Muscle layer of duodenum (tissue), 2 donors: Measurements from ENCODE around the gene XAGE2.
"Not testable (repeated sequence)": the region's sequence is repeated elsewhere in the genome, so short reads cannot be mapped to it uniquely, and the experiment has no call there.

ENCODE experiments used
- H3K27ac ChIP-seq: one replicate; pipeline ENCODE4 v1.7.0; 2013; ENCODE audit warnings: mild to moderate bottlenecking, low read length
- H3K27me3 ChIP-seq: one replicate; pipeline ENCODE4 v1.7.0; 2013; ENCODE audit warnings: low read depth, mild to moderate bottlenecking, control low read depth, low read length
- H3K36me3 ChIP-seq, 2 donors: one replicate each; pipeline ENCODE4 v1.7.0; 2013; ENCODE audit warnings: low read length in 2 of 2, control low read depth in 1 of 2, mild to moderate bottlenecking in 1 of 2; ENCODE audit not compliant: insufficient read depth in 2 of 2, control insufficient read depth in 1 of 2
- H3K4me1 ChIP-seq, 2 donors: one replicate each; pipeline ENCODE4 v1.7.0; 2013; ENCODE audit warnings: low read length in 2 of 2, mild to moderate bottlenecking in 2 of 2, control low read depth in 1 of 2, moderate library complexity in 1 of 2; ENCODE audit not compliant: insufficient read depth in 2 of 2, control insufficient read depth in 1 of 2
- H3K4me3 ChIP-seq, 2 donors: one replicate each; pipeline ENCODE4 v1.7.0; 2013; ENCODE audit warnings: low read length in 2 of 2, low read depth in 1 of 2, mild to moderate bottlenecking in 1 of 2
- H3K9me3 ChIP-seq, 2 donors: one replicate each; pipeline ENCODE4 v1.7.0; 2013; ENCODE audit warnings: low read length in 2 of 2, control low read depth in 1 of 2, mild to moderate bottlenecking in 1 of 2; ENCODE audit not compliant: control insufficient read depth in 1 of 2
- donor health status: healthy.

The XAGE2 gene, protein sequence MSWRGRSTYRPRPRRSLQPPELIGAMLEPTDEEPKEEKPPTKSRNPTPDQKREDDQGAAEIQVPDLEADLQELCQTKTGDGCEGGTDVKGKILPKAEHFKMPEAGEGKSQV

DNA sequence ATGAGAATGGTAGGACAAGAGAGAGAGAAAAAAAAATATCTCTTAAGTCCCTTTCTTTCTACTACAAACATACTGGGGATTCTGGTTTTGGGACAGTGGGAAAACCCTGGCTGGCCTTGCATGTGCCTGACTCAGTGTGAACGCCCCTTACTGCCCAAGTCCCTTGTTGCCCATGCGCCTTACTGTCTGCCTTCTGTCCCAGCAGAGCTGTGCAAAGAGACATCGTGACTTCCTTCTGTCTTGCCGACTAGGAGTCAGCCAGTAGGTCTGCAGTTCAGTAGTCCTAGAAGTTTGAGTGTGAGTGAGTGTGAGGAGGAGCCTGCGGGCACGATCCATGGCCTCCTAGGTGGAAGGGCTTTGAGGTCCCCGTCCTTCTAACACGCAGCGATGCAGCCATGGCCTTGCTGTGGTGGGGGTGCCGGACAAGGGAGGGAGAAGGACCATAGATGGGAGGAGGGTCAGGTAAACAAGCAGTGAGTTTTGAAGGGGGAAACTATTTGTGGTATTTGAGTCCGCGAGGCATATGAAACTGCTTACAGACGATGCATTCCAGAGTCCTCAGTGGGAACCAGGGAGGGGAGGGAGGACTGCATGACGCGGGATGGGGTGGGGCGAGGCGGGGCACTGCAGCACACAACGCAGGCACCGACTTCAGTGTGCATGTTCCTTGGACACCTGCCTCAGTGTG is at the start of gene XAGE2:
XAGE2 (plus strand) TSS at position 654 of the 688 bp plus-strand sequence. CDS start 994 bp downstream, outside the sequence.
- Histone ChIP-seq H3K27ac (no peak within 1 kb of the TSS), H3K9me3 (no peaks in the 10 kb centered on the region), H3K27me3 (no peaks in the 10 kb centered on the region), H3K36me3 (no peaks in the 10 kb centered on the region), H3K4me1 (no peaks in the 10 kb centered on the region), H3K4me3 (no peak within 1 kb of the TSS)

DNA sequence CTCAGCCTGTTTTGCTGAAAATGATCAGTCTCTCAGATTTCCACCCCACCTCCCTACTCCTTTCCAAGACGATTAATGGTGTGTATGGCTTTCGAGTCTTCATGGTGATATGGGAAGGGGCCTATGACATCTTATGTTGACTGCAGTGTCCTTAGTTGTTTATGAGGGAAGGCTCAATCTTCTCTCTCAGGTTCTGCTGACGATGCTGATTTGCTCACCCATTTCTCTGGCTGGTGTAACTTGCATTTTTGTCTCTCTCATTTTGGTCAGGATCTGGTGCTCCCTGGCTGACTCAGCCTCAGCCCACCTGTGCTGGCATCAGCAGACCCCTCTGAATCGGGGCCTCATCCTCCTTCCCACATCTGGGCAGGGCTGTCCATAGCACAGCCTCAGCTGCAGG is 31.4 kb upstream of the XAGE2 start:
- Histone ChIP-seq H3K9me3 (no peaks in the 10 kb centered on the region), H3K27ac (no peak overlapping the region), H3K4me1 (no peaks in the 10 kb centered on the region), H3K27me3 (no peaks in the 10 kb centered on the region), H3K36me3 (no peaks in the 10 kb centered on the region), H3K4me3 (no peak overlapping the region)

DNA sequence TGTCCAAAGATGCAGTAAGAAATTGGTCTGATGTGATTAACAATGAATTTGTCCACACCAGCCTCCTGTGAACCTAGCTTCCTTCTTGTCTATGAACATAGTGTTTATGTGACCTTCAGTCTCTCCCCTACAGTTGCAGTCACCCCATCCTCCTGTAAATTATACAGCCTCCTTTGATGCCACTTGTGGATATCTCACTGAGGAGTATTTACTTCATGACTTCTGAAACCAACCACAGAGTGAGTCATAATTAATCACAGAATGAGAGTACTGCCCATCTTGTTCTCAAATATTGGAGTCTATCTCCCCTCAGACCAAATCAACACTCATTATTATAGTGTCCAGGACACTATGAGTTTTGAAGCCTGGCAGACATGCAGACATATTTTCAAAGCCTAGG is 27.3 kb upstream of the XAGE2 start:
- no peak overlapping the region for H3K27ac ChIP-seq
- no peaks in the 10 kb centered on the region for H3K36me3 ChIP-seq
- no peaks in the 10 kb centered on the region for H3K9me3 ChIP-seq
- H3K4me3 ChIP-seq, result no peak overlapping the region
- H3K27me3 ChIP-seq, result no peaks in the 10 kb centered on the region
- H3K4me1 ChIP-seq, result no peaks in the 10 kb centered on the region

DNA sequence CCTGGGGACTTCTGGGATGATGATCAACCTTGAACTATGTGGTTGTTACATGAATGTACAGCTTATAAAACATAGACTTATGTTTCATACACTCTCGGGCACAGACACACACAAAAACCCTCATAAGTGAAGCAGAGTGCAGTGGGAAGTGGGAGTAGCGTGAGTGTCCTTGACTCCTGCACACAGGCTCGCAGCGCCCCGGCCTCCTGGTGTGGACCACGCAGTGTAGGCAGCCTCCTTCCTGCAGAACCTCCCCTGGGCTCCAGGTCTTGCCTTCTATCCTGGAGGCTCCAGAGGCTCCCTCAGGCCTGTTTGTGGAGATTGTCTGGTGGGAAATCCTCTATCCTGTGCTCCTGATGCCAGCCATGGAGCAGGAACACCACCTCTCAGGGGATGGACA is 25.7 kb upstream of the XAGE2 start:
- not testable (repeated sequence) for H3K9me3 ChIP-seq, H3K4me1 ChIP-seq, H3K27me3 ChIP-seq, H3K4me3 ChIP-seq, H3K36me3 ChIP-seq, H3K27ac ChIP-seq

DNA sequence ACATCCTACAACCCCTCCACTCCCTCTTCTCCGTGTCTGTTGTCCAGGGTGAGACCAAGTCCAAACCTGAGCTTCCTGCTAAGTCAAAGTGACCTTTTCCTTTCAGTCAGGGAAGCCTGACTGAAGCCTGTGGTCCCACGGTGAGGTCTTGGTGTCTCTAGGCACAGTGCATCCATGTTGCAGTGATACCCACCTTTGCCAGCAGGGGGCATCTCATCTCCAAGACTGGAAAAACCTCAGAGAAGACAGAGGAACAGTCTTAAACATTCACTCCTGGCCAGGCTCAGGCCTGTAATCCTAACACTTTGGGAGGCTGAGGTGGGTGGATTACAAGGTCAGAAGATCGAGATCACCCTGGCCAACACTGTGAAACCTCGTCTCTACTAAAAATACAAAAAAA is 23.4 kb upstream of the XAGE2 start:
- H3K27ac ChIP-seq, H3K36me3 ChIP-seq, H3K27me3 ChIP-seq, H3K4me1 ChIP-seq, H3K9me3 ChIP-seq, H3K4me3 ChIP-seq: not testable (repeated sequence)

DNA sequence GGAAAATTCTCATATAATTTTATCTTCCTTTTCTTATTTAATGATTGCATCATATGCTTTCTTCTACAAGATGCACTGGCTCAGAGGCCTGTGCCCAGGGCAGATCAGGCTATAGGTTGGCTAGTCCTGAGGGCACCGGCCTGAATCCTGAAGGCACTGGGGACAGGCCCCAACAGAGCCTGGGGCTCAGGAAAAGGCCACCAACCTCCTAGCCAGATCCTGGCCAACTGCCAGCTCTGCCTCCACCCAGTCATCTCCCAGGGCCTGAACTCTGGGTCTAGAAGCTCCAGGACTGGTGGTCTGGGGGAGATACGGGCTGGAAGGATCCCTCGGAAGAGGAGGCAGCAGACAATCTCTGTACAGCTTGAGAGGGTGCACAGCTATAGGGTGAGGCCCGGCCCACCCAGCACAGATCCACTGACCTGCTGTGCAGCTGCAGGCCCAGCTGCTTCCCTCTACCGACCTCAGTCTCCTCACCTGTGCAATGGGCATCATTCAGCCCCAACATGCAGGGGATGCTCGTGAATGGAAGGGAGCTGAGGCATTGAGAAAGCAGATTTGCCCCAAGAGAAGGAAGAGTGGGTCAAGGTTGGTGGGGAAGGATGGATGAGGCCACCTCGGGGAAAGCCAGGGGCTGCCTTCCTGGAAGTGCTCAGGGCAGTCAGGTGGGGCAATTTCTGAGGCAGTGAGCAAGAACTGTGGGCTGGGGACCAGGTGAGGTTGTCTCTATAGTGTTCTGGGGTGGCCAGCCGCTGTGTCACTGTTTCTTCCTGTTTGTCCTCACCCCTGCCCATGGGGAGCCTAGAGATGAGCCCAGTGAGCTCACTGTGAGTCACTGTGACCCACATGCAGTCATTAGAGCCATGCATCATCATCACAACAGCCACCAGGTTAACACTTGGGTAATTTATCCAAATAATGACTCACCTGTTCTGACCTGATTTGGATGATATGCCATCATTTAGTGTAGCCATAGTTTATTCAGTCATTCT is 22.4 kb upstream of the XAGE2 start:
- H3K4me1 ChIP-seq, result no peaks in the 10 kb centered on the region
- no peaks in the 10 kb centered on the region for H3K9me3 ChIP-seq
- H3K36me3 ChIP-seq, result no peaks in the 10 kb centered on the region
- no peak overlapping the region for H3K27ac ChIP-seq
- no peak overlapping the region for H3K4me3 ChIP-seq
- no peaks in the 10 kb centered on the region for H3K27me3 ChIP-seq

DNA sequence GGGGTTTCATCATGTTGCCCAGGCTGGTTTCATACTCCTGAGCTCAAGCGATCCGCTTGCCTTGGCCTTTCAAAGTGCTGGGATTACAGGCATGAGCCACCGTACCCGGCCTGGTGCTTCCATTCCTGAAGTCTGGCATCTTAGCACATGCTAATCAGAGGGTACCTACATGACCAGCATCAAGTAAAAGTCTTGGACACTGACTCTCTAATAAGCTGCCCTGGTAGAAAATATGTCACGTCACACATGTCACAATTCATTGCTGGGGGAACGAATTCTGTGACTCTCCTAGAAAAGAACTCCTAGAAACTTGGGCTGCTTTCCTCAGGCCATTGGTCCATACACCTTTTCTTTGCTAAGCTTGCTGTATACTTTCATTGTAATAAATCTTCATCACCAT is 19.1 kb upstream of the XAGE2 start:
- Histone ChIP-seq H3K27ac (no peak overlapping the region), H3K36me3 (no peaks in the 10 kb centered on the region), H3K4me3 (no peak overlapping the region), H3K4me1 (no peaks in the 10 kb centered on the region), H3K9me3 (no peaks in the 10 kb centered on the region), H3K27me3 (no peaks in the 10 kb centered on the region)

DNA sequence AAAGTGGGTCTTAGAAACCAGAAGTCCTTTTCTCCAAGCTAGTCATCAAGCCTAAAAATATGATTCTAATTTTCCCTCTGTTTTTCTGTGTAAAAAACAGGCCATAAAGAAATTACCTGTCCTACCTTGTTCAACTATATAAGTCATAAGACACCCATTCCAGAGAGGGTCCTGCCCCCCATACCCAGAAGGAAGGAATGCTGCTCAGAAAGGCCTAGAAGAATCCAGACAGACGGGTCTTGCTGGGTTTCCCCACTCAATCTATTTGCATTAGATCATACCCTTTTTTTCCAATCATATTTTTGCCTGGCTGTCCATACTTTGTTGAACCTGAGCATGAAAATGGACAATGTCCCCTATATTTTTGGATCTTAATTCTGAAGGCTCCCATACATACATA is 16.3 kb upstream of the XAGE2 start:
- no peaks in the 10 kb centered on the region for H3K4me1 ChIP-seq
- no peaks in the 10 kb centered on the region for H3K36me3 ChIP-seq
- no peak overlapping the region for H3K27ac ChIP-seq
- no peaks in the 10 kb centered on the region for H3K27me3 ChIP-seq
- no peak overlapping the region for H3K4me3 ChIP-seq
- no peaks in the 10 kb centered on the region for H3K9me3 ChIP-seq

DNA sequence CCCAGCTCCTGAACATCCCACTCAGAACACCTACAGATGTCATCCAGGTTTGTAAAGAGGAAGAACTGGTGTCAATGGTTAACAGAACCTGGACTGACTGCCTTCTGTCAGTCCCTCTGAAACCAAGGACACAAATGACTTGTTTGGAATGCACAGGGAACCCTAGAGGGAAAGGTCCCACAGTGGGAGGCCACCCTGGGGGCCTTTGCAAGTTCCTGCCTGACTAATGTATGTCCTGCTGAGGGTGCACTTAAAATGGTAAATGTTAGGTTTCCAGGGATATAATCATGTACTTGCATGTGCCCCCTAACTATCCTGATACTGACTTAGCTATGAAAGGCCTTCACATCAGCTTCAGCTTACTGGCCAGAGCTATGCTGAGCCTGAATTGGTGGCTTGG is 15.0 kb upstream of the XAGE2 start:
- Histone ChIP-seq H3K4me3 (no peak overlapping the region), H3K9me3 (no peaks in the 10 kb centered on the region), H3K27me3 (no peaks in the 10 kb centered on the region), H3K4me1 (no peaks in the 10 kb centered on the region), H3K36me3 (no peaks in the 10 kb centered on the region), H3K27ac (no peak overlapping the region)

DNA sequence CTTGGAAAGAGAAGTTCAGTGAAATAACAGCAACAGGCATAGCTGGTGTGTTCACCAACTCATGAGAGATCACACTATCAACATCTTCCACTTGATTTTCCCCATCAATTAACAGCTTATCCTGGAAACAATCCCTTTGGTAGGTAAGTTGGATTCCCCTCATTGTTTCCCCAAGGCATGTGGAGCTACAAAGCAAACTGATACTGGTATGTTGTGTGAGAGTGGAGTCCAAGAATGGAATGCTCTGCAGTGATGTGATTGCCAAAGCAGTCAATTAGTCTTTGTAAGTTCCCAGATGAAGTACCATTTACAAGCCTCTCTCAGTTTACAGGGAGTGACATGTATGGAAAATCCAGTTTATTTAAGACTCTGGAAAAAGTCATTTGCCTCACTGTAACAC is 13.7 kb upstream of the XAGE2 start:
- H3K4me1 ChIP-seq, result no peaks in the 10 kb centered on the region
- H3K27me3 ChIP-seq, result no peaks in the 10 kb centered on the region
- no peak overlapping the region for H3K4me3 ChIP-seq
- H3K9me3 ChIP-seq, result no peaks in the 10 kb centered on the region
- no peaks in the 10 kb centered on the region for H3K36me3 ChIP-seq
- H3K27ac ChIP-seq, result no peak overlapping the region

DNA sequence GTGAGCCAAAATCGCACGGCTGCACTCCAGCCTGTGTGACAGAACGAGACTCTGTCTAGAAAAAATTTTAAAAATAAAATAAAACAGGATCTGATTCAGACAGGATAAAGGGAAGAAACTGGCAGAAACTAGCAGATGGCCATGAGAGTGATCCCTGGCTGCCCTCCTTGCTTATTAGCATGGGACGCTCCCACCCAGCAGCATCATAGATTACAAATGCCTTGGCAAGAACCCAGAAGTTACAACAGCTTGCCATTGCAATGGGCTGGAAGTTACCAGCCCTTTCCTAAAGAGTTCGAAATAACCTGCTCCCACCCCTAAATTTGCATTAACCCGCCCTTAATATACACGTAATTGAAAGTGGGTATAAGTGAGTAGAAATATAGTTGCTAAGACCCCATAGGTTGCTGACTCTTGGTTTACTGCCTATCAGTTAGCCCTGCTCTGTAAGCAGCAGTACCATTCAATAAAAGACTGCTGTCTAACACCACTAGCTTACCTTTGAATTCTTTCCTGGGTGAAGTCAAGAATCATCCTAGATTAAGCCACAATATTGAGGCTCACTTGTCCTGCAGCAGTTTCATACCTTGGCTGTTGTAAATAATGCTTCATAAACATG is 9.1 kb upstream of the XAGE2 start:
- H3K36me3 ChIP-seq, result no peaks in the 10 kb centered on the region
- no peak overlapping the region for H3K27ac ChIP-seq
- H3K27me3 ChIP-seq, result no peaks in the 10 kb centered on the region
- no peaks in the 10 kb centered on the region for H3K9me3 ChIP-seq
- H3K4me3 ChIP-seq, result no peak overlapping the region
- no peaks in the 10 kb centered on the region for H3K4me1 ChIP-seq
